ENCODE measurements around the gene ADAMTS18. TPM values are rescaled to one million over a fixed set of nuclear protein-coding genes. Genes with fewer than 3 reads are reported as not detected.

Gene ADAMTS18
- total RNA-seq, 1 experiment from 2014 or later = not detected

GRCh38 chr16:77480681-77481315 is 46.0 kb upstream of the ADAMTS18 start:
- CTCF ChIA-PET = no interaction called here
- DNase-seq (ENCODE audit: low read depth, low spot score) = no peak
- H3K79me2 ChIP-seq (ENCODE audit: insufficient read depth, low read length) = no peaks in the 10 kb centered on the region
- no peak for ATAC-seq
- H3K36me3 ChIP-seq (ENCODE audit: control insufficient read depth in 1 of 2, insufficient read depth in 2 of 2, low read length in 2 of 2) = no peaks in the 10 kb centered on the region
- intact Hi-C loops (cut with micrococcal nuclease) = no loop called here
- RAD21 ChIA-PET (ENCODE audit: low non-redundant PET in 1 of 2, low total read pairs in 2 of 2, uncharacterized antibody in 2 of 2, unreplicated experiment in 2 of 2) = no interaction called here
- H3K27me3 ChIP-seq (ENCODE audit: insufficient read depth, low read length) = peaks cover 48% of the 10 kb centered on the region
- no peak overlapping the region for H3K4me3 ChIP-seq (replicated peaks in 1 of 2; ENCODE audit: low read depth in 1 of 2, low read length in 2 of 2)
- no TSS peak for BruUV-seq (replicated peaks)
- H3K9me3 ChIP-seq (ENCODE audit: control insufficient read depth in 1 of 2, insufficient read depth in 1 of 2, low read depth in 1 of 2, low read length in 2 of 2) = no peaks in the 10 kb centered on the region
- no peaks in the 10 kb centered on the region; the same call in 1 of the 2 replicates for H4K20me1 ChIP-seq (ENCODE audit: insufficient read depth)
- no peaks in the 10 kb centered on the region for H3K9me2 ChIP-seq (ENCODE audit: insufficient read depth)
- no peaks in the 10 kb centered on the region for H3K4me1 ChIP-seq (ENCODE audit: control insufficient read depth in 1 of 2, insufficient read depth in 2 of 2, low read length in 2 of 2)
- H3K4me2 ChIP-seq (ENCODE audit: low read length) = no peak overlapping the region
- POLR2A ChIA-PET = no interaction called here
- no peak overlapping the region for H2AFZ ChIP-seq (ENCODE audit: low read depth, low read length, poor library complexity, severe bottlenecking)
- H3K9ac ChIP-seq (ENCODE audit: low read length) = no peak overlapping the region
- TF ChIP-seq EGR1 (IDR thresholded peaks at IDR 0.05; ENCODE audit: low read depth) (no peak), ATF3 (IDR thresholded peaks at IDR 0.05) (no peak), ZBTB33 (IDR thresholded peaks at IDR 0.05; ENCODE audit: extremely low read depth, insufficient replicate concordance, low read length) (no peak), TCF7L2 (IDR thresholded peaks at IDR 0.05; ENCODE audit: borderline replicate concordance, extremely low read depth, insufficient read depth, insufficient read length) (no peak), REST (IDR thresholded peaks at IDR 0.05; ENCODE audit: low read depth) (no peak), CEBPB (IDR thresholded peaks at IDR 0.05; ENCODE audit: low read depth) (no peak), JUND (IDR thresholded peaks at IDR 0.05) (no peak), EZH2phosphoT487 (IDR thresholded peaks at IDR 0.05; ENCODE audit: borderline replicate concordance) (no peak), POLR2A (IDR thresholded peaks at IDR 0.05; ENCODE audit: borderline replicate concordance, extremely low read depth, insufficient read depth, insufficient read length) (no peak), ELF1 (IDR thresholded peaks at IDR 0.05; ENCODE audit: borderline replicate concordance, low read depth) (no peak), CBX3 (IDR thresholded peaks at IDR 0.05; ENCODE audit: low read depth) (no peak), CTCF (IDR thresholded peaks at IDR 0.05 in 2 of 3, conservative IDR thresholded peaks at IDR 0.05 in 1 of 3; ENCODE audit: borderline replicate concordance in 1 of 3, insufficient read depth in 1 of 3, low read depth in 2 of 3, low read length in 2 of 3) (no peak)
- H3K27ac ChIP-seq (ENCODE audit: low read depth, low read length) = no peak overlapping the region
